ENCODE results near the gene ZNF157.
A peak's percentile ranks its signal among the peaks of the same experiment; 100 is the strongest.

DNA sequence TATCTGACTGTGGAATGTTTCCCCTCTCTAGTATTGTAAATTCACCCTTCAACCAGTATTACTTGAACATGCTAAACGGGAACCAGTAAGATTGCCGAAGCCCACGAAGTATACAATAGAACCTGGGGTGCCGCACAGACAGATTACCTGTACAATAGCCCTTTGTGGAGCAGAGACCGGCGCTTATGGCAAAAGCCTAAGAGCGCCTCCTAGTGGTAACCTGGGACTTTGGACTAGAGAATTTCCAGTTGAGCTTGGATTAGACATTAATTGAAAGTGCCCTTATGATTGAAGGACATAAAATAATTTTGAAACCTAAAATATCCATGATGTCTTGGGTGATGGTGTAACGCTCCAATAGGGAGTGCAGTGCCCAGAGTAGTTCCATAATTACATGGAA lies 14.1 kb downstream of the ZNF157 start:
- TF ChIP-seq, protein P1, sequence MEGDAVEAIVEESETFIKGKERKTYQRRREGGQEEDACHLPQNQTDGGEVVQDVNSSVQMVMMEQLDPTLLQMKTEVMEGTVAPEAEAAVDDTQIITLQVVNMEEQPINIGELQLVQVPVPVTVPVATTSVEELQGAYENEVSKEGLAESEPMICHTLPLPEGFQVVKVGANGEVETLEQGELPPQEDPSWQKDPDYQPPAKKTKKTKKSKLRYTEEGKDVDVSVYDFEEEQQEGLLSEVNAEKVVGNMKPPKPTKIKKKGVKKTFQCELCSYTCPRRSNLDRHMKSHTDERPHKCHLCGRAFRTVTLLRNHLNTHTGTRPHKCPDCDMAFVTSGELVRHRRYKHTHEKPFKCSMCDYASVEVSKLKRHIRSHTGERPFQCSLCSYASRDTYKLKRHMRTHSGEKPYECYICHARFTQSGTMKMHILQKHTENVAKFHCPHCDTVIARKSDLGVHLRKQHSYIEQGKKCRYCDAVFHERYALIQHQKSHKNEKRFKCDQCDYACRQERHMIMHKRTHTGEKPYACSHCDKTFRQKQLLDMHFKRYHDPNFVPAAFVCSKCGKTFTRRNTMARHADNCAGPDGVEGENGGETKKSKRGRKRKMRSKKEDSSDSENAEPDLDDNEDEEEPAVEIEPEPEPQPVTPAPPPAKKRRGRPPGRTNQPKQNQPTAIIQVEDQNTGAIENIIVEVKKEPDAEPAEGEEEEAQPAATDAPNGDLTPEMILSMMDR (IDR thresholded peaks at IDR 0.05; ENCODE audit: insufficient read depth, low read depth, low read length): peak; percentile 71
- no peak for TF ChIP-seq EZH2 (IDR thresholded peaks at IDR 0.05; ENCODE audit: insufficient read depth, low read length)
